ENCODE measurements around the gene SEC24A.
A peak's percentile ranks its signal among the peaks of the same experiment; 100 is the strongest.
"Not testable (repeated sequence)": the region's sequence is repeated elsewhere in the genome, so short reads cannot be mapped to it uniquely, and the experiment has no call there.

SEC24A gene

GRCh38 chr5:134650660-134651059, 2.1 kb downstream of the SEC24A start:
- not testable (repeated sequence) for DNase-seq (ENCODE audit: low read depth)

GRCh38 chr5:134651531-134651930, 2.9 kb downstream of the SEC24A start:
- no peak for DNase-seq (ENCODE audit: low read depth)

- DNase-seq (ENCODE audit: low read depth), result no peak
Observed at GRCh38 chr5:134656690-134657089, 8.1 kb downstream of the SEC24A start.

- no peak for DNase-seq (ENCODE audit: low read depth)
Observed at GRCh38 chr5:134659456-134659855, 10.9 kb downstream of the SEC24A start.

GRCh38 chr5:134659922-134660321, 11.3 kb downstream of the SEC24A start:
- DNase-seq (ENCODE audit: low read depth), result no peak

- DNase-seq (ENCODE audit: low read depth), result no peak
Observed at GRCh38 chr5:134662971-134663370, 14.4 kb downstream of the SEC24A start.

- DNase-seq (ENCODE audit: low read depth), result no peak
Observed at GRCh38 chr5:134664448-134664847, 15.9 kb downstream of the SEC24A start.

GRCh38 chr5:134673546-134673945, 25.0 kb downstream of the SEC24A start:
- DNase-seq (ENCODE audit: low read depth), result not testable (repeated sequence)

GRCh38 chr5:134677357-134677756, 28.8 kb downstream of the SEC24A start:
- not testable (repeated sequence) for DNase-seq (ENCODE audit: low read depth)

GRCh38 chr5:134690144-134690543, 41.6 kb downstream of the SEC24A start:
- not testable (repeated sequence) for DNase-seq (ENCODE audit: low read depth)

GRCh38 chr5:134692722-134693121, 44.1 kb downstream of the SEC24A start:
- DNase-seq (ENCODE audit: low read depth), result no peak

- no peak for DNase-seq (ENCODE audit: low read depth)
Observed at GRCh38 chr5:134708301-134708700, 59.7 kb downstream of the SEC24A start.

- DNase-seq (ENCODE audit: low read depth), result no peak
Observed at GRCh38 chr5:134714120-134714519, 65.5 kb downstream of the SEC24A start.

- DNase-seq (ENCODE audit: low read depth), result no peak
Observed at GRCh38 chr5:134714541-134714940, 66.0 kb downstream of the SEC24A start.

- DNase-seq (ENCODE audit: low read depth), result not testable (repeated sequence)
Observed at GRCh38 chr5:134715466-134715865, 66.9 kb downstream of the SEC24A start.

GRCh38 chr5:134724872-134725271, 76.3 kb downstream of the SEC24A start:
- DNase-seq (ENCODE audit: low read depth), result no peak

- DNase-seq (ENCODE audit: low read depth), result no peak
Observed at GRCh38 chr5:134732819-134733218, 84.2 kb downstream of the SEC24A start.

- DNase-seq (ENCODE audit: low read depth), result no peak
Observed at GRCh38 chr5:134735243-134735642, 86.7 kb downstream of the SEC24A start.

GRCh38 chr5:134736173-134736812, 87.7 kb downstream of the SEC24A start:
- DNase-seq (ENCODE audit: low read depth), result no peak

GRCh38 chr5:134738133-134738962, 89.8 kb downstream of the SEC24A start, which contains the start of gene CAMLG:
TSS of gene CAMLG (plus strand) at chr5:134738548. CDS start at chr5:134738621, 73 bp downstream.
- peak; percentile 96 for DNase-seq (ENCODE audit: low read depth)

GRCh38 chr5:134738963-134739661, 90.5 kb downstream of the SEC24A start:
- no peak for DNase-seq (ENCODE audit: low read depth)

- no peak for DNase-seq (ENCODE audit: low read depth)
Observed at GRCh38 chr5:134741052-134741451, 92.5 kb downstream of the SEC24A start.

GRCh38 chr5:134742134-134742533, 93.5 kb downstream of the SEC24A start:
- DNase-seq (ENCODE audit: low read depth), result no peak
